Liver (tissue), 9 donors: Measurements from ENCODE around the gene RFT1. TPM values are rescaled to one million over a fixed set of nuclear protein-coding genes. Genes with fewer than 3 reads are reported as not detected.

Source experiments
- DNase-seq: peaks from one replicate; pipeline ENCODE4 v3.0.0-alpha.2; 2017; ENCODE audit warnings: low spot score
- H3K27ac ChIP-seq, 2 donors: one replicate each; pipeline ENCODE4 v1.7.0; 2013; ENCODE audit warnings: inconsistent platforms in 2 of 2, low read length in 2 of 2, control low read depth in 1 of 2, low read depth in 1 of 2, mild to moderate bottlenecking in 1 of 2
- H3K27me3 ChIP-seq, 4 donors: one replicate each; pipeline versions ENCODE4 v1.6.1 to v1.7.0; 2013; ENCODE audit warnings: low read length in 3 of 4, inconsistent platforms in 1 of 4, mild to moderate bottlenecking in 1 of 4, moderate library complexity in 1 of 4; ENCODE audit not compliant: control insufficient read depth in 4 of 4, insufficient read depth in 4 of 4
- H3K36me3 ChIP-seq, 4 donors: one replicate each; pipeline versions ENCODE4 v1.6.1 to v1.7.0; 2013; ENCODE audit warnings: low read length in 3 of 4, mild to moderate bottlenecking in 3 of 4, low read depth in 1 of 4, moderate library complexity in 1 of 4; ENCODE audit not compliant: control insufficient read depth in 4 of 4, insufficient read depth in 3 of 4
- H3K4me1 ChIP-seq, 4 donors: one replicate each; pipeline versions ENCODE4 v1.6.1 to v1.7.0; 2013; ENCODE audit warnings: low read length in 3 of 4, mild to moderate bottlenecking in 3 of 4, moderate library complexity in 1 of 4; ENCODE audit not compliant: control insufficient read depth in 4 of 4, insufficient read depth in 4 of 4
- H3K4me3 ChIP-seq, 3 donors: one replicate each; pipeline versions ENCODE4 v1.6.1 to v1.7.0; 2013; ENCODE audit warnings: low read length in 3 of 3, control low read depth in 1 of 3, low read depth in 1 of 3, mild to moderate bottlenecking in 1 of 3
- H3K9ac ChIP-seq, 2 donors: one replicate each; pipeline ENCODE4 v1.7.0; 2013; ENCODE audit warnings: low read length in 2 of 2, mild to moderate bottlenecking in 2 of 2, moderate library complexity in 2 of 2, control low read depth in 1 of 2, low read depth in 1 of 2
- H3K9me3 ChIP-seq, 4 donors: one replicate each; pipeline versions ENCODE4 v1.6.1 to v1.7.0; 2013; ENCODE audit warnings: low read length in 3 of 4; ENCODE audit not compliant: control insufficient read depth in 4 of 4
- FOXA1 ChIP-seq: IDR thresholded peaks from 2 replicates; pipeline ENCODE4 v1.6.1; 2016; ENCODE audit warnings: antibody characterized with exemption
- GABPA ChIP-seq, 2 donors: IDR thresholded peaks in 1 of 2; conservative IDR thresholded peaks in 1 of 2; 2 replicates each; pipeline ENCODE4 v1.6.1; 2016; ENCODE audit warnings: antibody characterized with exemption in 2 of 2, mild to moderate bottlenecking in 1 of 2, moderate library complexity in 1 of 2
- NR2F2 ChIP-seq: IDR thresholded peaks from 2 replicates; pipeline ENCODE4 v1.6.1; 2016; ENCODE audit warnings: antibody characterized with exemption
- SP1 ChIP-seq: IDR thresholded peaks from 2 replicates; pipeline ENCODE4 v1.6.1; 2018; ENCODE audit warnings: antibody characterized with exemption, mild to moderate bottlenecking
- TAF1 ChIP-seq: conservative IDR thresholded peaks from 2 replicates; pipeline ENCODE4 v1.6.1; 2016; ENCODE audit warnings: antibody characterized with exemption, mild to moderate bottlenecking
- WGBS: extraction: QIAGEN DNeasy Blood & Tissue Kit; methylation state at CpG from one replicate; pipeline ENCODE4 v1.1.7; 2013; 5-methylcytosine and 5-hydroxymethylcytosine counted together
- polyA plus RNA-seq, 2 donors: library from polyadenylated mRNA; stranded (reverse) in 1 of 2; unstranded in 1 of 2; fragments of 200-250 nt in 1 of 2; fragments of >200 nt in 1 of 2; fragmentation: Nextera tagmentation in 1 of 2; extraction: Ambion mirVana in 1 of 2; gene quantifications; one replicate each; pipeline versions ENCODE4 v1.2.1 to v1.2.3, GENCODE V29; 2013 to 2015
- total RNA-seq, 2 donors: library from RNA; depleted of rRNA; stranded (reverse); fragments of >200 nt; gene quantifications; one replicate each; pipeline ENCODE4 v1.2.3, GENCODE V29; 2014
- TF ChIP-seq, protein P1 (sequence below): IDR thresholded peaks from 2 replicates; pipeline ENCODE4 v1.6.1; 2016; ENCODE audit warnings: antibody characterized with exemption, mild to moderate bottlenecking
- TF ChIP-seq, protein P2 (sequence below): fragments of 150-350 bp; IDR thresholded peaks from 2 replicates; pipeline ENCODE4 v1.5.1; 2017; ENCODE audit warnings: improper control_type of control experiment, low read depth, low read length; ENCODE audit not compliant: missing input control
- TF ChIP-seq, protein P3 (sequence below): IDR thresholded peaks from 2 replicates; pipeline ENCODE4 v1.6.1; 2016; ENCODE audit warnings: antibody characterized with exemption
- donor health status: healthy.
- donor health status: healthy.
- donor health status: healthy.
- donor health status: healthy.
- donor health status: healthy.

RFT1 gene
- total and polyA plus RNA-seq, 4 donors = 8.0 to 12.6 (median 11.8) TPM

DNA sequence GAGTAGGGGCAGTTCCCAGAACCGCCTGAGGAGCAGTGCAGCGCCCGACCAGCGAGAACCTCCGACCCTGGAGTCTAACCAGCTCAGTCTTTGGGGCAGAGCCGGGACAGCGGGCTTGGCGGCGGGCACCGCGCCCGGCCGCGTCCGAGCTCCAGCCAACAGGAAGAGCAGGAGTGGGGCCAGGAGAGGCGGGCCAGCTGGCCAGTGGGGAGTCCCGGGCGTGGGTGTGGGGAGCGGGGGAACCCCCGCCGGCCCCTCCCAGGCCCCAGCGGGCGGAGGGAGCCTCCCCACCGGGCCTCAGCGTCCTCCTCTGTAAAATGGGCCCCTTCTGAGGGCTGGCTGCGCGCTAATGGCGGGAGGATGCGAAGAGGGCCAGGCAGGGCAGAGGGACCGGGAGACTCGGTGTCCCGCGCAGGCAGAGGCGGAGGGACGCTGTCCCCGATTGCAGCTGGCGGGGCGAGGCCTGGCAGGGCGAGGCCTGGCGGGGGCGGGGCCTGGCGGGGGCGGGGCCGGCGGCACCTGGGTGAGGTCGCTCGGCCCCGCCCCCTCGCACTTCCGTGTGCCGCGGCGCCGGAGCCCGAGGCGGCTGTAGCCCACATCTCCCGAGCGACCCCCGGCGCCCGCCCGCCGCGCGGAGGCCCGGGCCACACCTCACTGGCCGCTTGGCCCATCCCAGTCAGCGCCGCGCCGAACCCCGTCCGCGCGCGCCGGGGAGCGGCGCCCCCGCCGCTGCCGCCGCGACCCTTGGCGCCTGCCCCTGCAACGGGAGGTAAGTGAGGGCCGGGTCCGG lies 30.6 kb upstream of the RFT1 start, which contains the start of gene PRKCD (continued):
- TF ChIP-seq, protein P1, sequence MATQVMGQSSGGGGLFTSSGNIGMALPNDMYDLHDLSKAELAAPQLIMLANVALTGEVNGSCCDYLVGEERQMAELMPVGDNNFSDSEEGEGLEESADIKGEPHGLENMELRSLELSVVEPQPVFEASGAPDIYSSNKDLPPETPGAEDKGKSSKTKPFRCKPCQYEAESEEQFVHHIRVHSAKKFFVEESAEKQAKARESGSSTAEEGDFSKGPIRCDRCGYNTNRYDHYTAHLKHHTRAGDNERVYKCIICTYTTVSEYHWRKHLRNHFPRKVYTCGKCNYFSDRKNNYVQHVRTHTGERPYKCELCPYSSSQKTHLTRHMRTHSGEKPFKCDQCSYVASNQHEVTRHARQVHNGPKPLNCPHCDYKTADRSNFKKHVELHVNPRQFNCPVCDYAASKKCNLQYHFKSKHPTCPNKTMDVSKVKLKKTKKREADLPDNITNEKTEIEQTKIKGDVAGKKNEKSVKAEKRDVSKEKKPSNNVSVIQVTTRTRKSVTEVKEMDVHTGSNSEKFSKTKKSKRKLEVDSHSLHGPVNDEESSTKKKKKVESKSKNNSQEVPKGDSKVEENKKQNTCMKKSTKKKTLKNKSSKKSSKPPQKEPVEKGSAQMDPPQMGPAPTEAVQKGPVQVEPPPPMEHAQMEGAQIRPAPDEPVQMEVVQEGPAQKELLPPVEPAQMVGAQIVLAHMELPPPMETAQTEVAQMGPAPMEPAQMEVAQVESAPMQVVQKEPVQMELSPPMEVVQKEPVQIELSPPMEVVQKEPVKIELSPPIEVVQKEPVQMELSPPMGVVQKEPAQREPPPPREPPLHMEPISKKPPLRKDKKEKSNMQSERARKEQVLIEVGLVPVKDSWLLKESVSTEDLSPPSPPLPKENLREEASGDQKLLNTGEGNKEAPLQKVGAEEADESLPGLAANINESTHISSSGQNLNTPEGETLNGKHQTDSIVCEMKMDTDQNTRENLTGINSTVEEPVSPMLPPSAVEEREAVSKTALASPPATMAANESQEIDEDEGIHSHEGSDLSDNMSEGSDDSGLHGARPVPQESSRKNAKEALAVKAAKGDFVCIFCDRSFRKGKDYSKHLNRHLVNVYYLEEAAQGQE = no peak
- no peak for TF ChIP-seq NR2F2

DNA sequence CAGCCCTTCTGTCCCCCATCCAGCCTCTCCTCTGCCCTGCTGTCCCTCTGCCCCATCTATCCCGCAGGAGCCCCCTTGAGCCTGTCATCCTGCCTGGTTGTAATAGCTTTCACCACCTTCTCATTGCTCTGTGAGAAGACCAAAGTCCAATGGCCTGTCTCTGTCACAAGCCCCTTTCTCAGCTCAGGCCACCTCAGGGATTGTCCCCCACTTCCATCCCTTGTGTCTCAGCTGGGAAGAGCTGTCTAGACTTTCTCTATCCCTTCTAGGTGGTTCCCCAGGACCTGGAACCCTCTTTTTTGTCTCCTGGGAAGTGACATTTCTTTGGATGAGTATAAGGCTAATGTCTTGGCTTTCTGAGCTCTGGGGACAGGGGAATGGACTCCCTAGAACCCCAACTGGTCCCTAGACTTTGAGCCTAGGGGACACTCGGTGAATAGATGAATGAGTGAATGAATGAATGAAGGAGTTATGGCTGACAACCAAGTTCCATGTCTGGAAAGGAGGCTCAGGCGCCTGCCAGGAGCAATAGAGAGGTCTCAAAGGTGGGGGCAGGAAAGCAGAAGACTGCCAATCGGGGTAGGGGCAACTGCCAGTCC lies 29.9 kb upstream of the RFT1 start:
- Histone ChIP-seq H3K36me3 (no peaks in the 10 kb centered on the region), H3K27me3 (no peaks in the 10 kb centered on the region), H3K4me3 (peak overlapping the region in 2 of 3 donors; percentile 60 to 84), H3K27ac (peak overlapping the region in 1 of 2 donors; percentile 65), H3K4me1 (peaks cover 17 to 41% (median 35%) of the 10 kb centered on the region in 4 donors), H3K9me3 (no peaks in the 10 kb centered on the region), H3K9ac (peak overlapping the region in 1 of 2 donors; percentile 25)
- TF ChIP-seq NR2F2 = no peak
- TF ChIP-seq, protein P2, sequence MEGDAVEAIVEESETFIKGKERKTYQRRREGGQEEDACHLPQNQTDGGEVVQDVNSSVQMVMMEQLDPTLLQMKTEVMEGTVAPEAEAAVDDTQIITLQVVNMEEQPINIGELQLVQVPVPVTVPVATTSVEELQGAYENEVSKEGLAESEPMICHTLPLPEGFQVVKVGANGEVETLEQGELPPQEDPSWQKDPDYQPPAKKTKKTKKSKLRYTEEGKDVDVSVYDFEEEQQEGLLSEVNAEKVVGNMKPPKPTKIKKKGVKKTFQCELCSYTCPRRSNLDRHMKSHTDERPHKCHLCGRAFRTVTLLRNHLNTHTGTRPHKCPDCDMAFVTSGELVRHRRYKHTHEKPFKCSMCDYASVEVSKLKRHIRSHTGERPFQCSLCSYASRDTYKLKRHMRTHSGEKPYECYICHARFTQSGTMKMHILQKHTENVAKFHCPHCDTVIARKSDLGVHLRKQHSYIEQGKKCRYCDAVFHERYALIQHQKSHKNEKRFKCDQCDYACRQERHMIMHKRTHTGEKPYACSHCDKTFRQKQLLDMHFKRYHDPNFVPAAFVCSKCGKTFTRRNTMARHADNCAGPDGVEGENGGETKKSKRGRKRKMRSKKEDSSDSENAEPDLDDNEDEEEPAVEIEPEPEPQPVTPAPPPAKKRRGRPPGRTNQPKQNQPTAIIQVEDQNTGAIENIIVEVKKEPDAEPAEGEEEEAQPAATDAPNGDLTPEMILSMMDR = peak; percentile 0
- TF ChIP-seq, protein P3, sequence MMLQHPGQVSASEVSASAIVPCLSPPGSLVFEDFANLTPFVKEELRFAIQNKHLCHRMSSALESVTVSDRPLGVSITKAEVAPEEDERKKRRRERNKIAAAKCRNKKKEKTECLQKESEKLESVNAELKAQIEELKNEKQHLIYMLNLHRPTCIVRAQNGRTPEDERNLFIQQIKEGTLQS = no peak
- TF ChIP-seq SP1 = no peak
- no peak for TF ChIP-seq GABPA (IDR thresholded peaks at IDR 0.05 in 1 of 2, conservative IDR thresholded peaks at IDR 0.05 in 1 of 2)
- no peak for TF ChIP-seq FOXA1
- TF ChIP-seq, protein P1 = no peak
- TF ChIP-seq TAF1 = no peak
- no peak for DNase-seq
- 22% methylated on average over 4 of the region's 4 CpGs for WGBS
